ENCODE data around the gene FYTTD1.

DNA sequence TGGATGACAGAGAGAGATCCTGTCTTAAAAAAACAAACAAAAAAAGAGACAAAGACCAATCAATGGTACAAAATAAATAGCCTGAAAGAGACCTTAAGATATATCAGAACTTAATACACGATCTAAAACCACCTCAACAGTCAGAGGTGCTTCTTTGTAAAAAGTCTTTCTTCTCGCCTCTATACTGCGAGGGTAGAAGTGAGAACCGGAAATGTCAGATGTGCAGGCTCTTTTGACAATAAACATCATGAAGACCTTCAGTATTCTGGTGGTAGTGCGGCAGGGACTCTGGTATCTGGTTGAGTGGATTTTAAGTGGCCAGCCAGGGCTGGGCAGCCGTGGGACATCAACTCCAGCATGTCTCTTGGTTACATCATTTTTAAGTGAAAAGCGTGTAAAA is 43.0 kb upstream of the FYTTD1 start:
- TF ChIP-seq CTCF (IDR thresholded peaks at IDR 0.05 in 2 of 3, conservative IDR thresholded peaks at IDR 0.05 in 1 of 3; ENCODE audit: borderline replicate concordance in 1 of 3, insufficient read depth in 1 of 3, low read depth in 2 of 3, low read length in 2 of 3) (no peak), TCF7L2 (IDR thresholded peaks at IDR 0.05; ENCODE audit: borderline replicate concordance, extremely low read depth, insufficient read depth, insufficient read length) (no peak), EZH2 (IDR thresholded peaks at IDR 0.05) (no peak), CEBPB (IDR thresholded peaks at IDR 0.05; ENCODE audit: low read depth) (no peak), RAD21 (IDR thresholded peaks at IDR 0.05; ENCODE audit: low read depth) (no peak), POLR2A (IDR thresholded peaks at IDR 0.05; ENCODE audit: borderline replicate concordance, extremely low read depth, insufficient read depth, insufficient read length) (no peak), JUND (IDR thresholded peaks at IDR 0.05) (no peak), REST (IDR thresholded peaks at IDR 0.05; ENCODE audit: low read depth) (no peak), POLR2AphosphoS5 (IDR thresholded peaks at IDR 0.05; ENCODE audit: low read depth, low read length) (no peak), YY1 (IDR thresholded peaks at IDR 0.05; ENCODE audit: extremely low read depth, insufficient replicate concordance, low read depth, low read length) (no peak), SP1 (IDR thresholded peaks at IDR 0.05; ENCODE audit: low read depth) (no peak), ZFX (IDR thresholded peaks at IDR 0.05) (no peak)
- TF ChIP-seq, protein P1, sequence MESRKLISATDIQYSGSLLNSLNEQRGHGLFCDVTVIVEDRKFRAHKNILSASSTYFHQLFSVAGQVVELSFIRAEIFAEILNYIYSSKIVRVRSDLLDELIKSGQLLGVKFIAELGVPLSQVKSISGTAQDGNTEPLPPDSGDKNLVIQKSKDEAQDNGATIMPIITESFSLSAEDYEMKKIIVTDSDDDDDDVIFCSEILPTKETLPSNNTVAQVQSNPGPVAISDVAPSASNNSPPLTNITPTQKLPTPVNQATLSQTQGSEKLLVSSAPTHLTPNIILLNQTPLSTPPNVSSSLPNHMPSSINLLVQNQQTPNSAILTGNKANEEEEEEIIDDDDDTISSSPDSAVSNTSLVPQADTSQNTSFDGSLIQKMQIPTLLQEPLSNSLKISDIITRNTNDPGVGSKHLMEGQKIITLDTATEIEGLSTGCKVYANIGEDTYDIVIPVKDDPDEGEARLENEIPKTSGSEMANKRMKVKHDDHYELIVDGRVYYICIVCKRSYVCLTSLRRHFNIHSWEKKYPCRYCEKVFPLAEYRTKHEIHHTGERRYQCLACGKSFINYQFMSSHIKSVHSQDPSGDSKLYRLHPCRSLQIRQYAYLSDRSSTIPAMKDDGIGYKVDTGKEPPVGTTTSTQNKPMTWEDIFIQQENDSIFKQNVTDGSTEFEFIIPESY (IDR thresholded peaks at IDR 0.05; ENCODE audit: extremely low read depth, insufficient replicate concordance, low read length), result no peak

Data from HCT116 (cell line).